HG03575 (cell line): ENCODE results near the gene CEP104.
"Not testable (repeated sequence)": the region's sequence is repeated elsewhere in the genome, so short reads cannot be mapped to it uniquely, and the experiment has no call there.

ENCODE experiments used
- ATAC-seq: cut with Tn5 transposase; IDR thresholded peaks from one replicate; pipeline ENCODE4 v1.9.1; 2021; ENCODE audit not compliant: unreplicated experiment, insufficient number of reproducible peaks, low FRiP score; ENCODE audit errors: extremely low read depth

CEP104 gene

GRCh38 chr1:3814065-3814464 is 42.9 kb downstream of the CEP104 start:
- no peak for ATAC-seq

- no peak for ATAC-seq
Observed at GRCh38 chr1:3811595-3811911, 45.5 kb downstream of the CEP104 start.

- not testable (repeated sequence) for ATAC-seq
Observed at GRCh38 chr1:3810149-3810761, 46.8 kb downstream of the CEP104 start.

- ATAC-seq, result no peak
Observed at GRCh38 chr1:3809680-3810079, 47.3 kb downstream of the CEP104 start.

GRCh38 chr1:3807769-3808168 is 49.2 kb downstream of the CEP104 start:
- ATAC-seq, result no peak

- no peak for ATAC-seq
Observed at GRCh38 chr1:3805038-3805437, 52.0 kb downstream of the CEP104 start.

GRCh38 chr1:3804627-3804944 is 52.4 kb downstream of the CEP104 start:
- not testable (repeated sequence) for ATAC-seq

- no peak for ATAC-seq
Observed at GRCh38 chr1:3803905-3804626, 52.9 kb downstream of the CEP104 start.

- not testable (repeated sequence) for ATAC-seq
Observed at GRCh38 chr1:3800795-3801194, 56.2 kb downstream of the CEP104 start.

- no peak for ATAC-seq
Observed at GRCh38 chr1:3799976-3800685, 56.9 kb downstream of the CEP104 start.

- ATAC-seq, result peak; percentile 57
Observed at GRCh38 chr1:3796215-3797061, 60.6 kb downstream of the CEP104 start, which contains the start of gene LRRC47. Gene LRRC47, minus strand, starts transcription at chr1:3796498. Its CDS starts 22 bp downstream, at chr1:3796476.

- no peak for ATAC-seq
Observed at GRCh38 chr1:3795453-3796214, 61.4 kb downstream of the CEP104 start.

- no peak for ATAC-seq
Observed at GRCh38 chr1:3790952-3791351, 66.1 kb downstream of the CEP104 start.

GRCh38 chr1:3790500-3790923 is 66.5 kb downstream of the CEP104 start:
- ATAC-seq, result no peak

- ATAC-seq, result no peak
Observed at GRCh38 chr1:3789421-3790300, 67.3 kb downstream of the CEP104 start.

GRCh38 chr1:3788756-3789420 is 68.1 kb downstream of the CEP104 start:
- ATAC-seq, result no peak
